ENCODE results near the gene HDAC7. TPM values are rescaled to one million over a fixed set of nuclear protein-coding genes. Genes with fewer than 3 reads are reported as not detected.

HDAC7 gene
- total RNA-seq, 5 donors from 2014 or later (not counting 1 experiment from before 2014, with no cell fraction given): 142 to 192 (median 165) TPM

GRCh38 chr12:47777151-47777550 lies 42.6 kb downstream of the HDAC7 start:
- Mint-ChIP-seq H3K27ac (no peak overlapping the region), H3K27me3 (no peaks in the 10 kb centered on the region), H3K4me3 (no peak overlapping the region), H3K36me3 (peaks cover 4% of the 10 kb centered on the region), H3K4me1 (peaks cover 25 to 30% (median 28%) of the 10 kb centered on the region in 3 donors), H3K9me3 (no peaks in the 10 kb centered on the region)
- Histone ChIP-seq H3K4me3 (ENCODE audit: control insufficient read depth in 1 of 2, extremely low read depth in 1 of 2, low read length in 1 of 2) (no peak overlapping the region), H3K9me3 (no peaks in the 10 kb centered on the region), H3K27ac (ENCODE audit: low read length) (no peak overlapping the region), H3K36me3 (ENCODE audit: control insufficient read depth in 2 of 2, extremely low read depth in 1 of 2, insufficient read depth in 1 of 2, low read length in 1 of 2) (peaks cover 2 to 8% of the 10 kb centered on the region in 2 donors), H3K27me3 (replicated peaks in 1 of 2; ENCODE audit: control insufficient read depth in 2 of 2, extremely low read depth in 1 of 2, insufficient read depth in 2 of 2, low read length in 1 of 2) (peaks cover 0 to 7% of the 10 kb centered on the region in 2 experiments), H3K4me1 (ENCODE audit: control insufficient read depth in 1 of 2, extremely low read depth in 1 of 2, insufficient read depth in 2 of 2, low read length in 2 of 2) (peaks cover 5 to 30% of the 10 kb centered on the region in 2 experiments)
- DNase-seq: no peak
- ATAC-seq (replicated peaks in 1 of 4): no peak
- 100% methylated on average over 1 of the region's 1 CpG for WGBS (ENCODE audit: insufficient coverage)
- CTCF ChIA-PET: interaction anchor here (0.8 to 2.2 kb wide), 6 partner anchors 10 to 71 kb away, joined by 3 to 9 read pairs (median 3); partner anchors contain the start of gene RPAP3 (in 1 of the 2)
- POLR2A ChIA-PET: no interaction called here

DNA sequence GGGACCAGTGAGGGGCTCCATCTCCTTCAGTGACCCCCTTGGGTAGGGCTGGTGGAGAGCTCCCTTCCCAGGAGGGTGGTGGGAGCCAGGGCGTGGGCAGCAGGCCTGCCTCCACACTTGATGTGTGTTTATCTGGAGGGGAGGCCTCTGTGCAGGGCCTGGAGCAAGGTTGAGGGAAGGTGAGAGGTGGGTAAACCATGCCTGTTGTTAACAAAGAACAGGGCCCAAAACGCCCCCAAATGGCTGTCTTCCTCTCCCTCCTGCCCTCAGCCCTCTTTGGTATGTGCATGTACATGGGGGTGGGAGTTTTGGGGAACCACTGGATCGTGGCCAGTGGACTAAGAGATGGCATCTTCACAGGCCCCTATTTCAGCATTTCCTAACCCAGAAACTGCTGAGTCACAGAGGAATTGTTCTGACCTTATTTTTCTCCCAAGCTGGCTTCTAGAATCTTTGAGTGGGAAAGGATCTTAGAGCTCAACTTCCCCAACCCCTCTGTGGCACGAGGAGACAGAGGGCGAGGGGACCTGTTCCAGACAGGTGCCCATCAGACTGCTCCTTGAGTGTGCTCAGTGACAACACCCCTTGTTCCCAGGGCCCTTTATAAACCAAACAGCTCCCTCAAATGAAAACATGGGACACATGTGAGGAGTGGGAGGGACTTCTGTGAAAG lies 43.1 kb downstream of the HDAC7 start:
- Mint-ChIP-seq H3K4me3 (no peak overlapping the region), H3K27me3 (no peaks in the 10 kb centered on the region), H3K4me1 (peaks cover 25 to 30% (median 29%) of the 10 kb centered on the region in 3 donors), H3K27ac (no peak overlapping the region), H3K36me3 (no peaks in the 10 kb centered on the region), H3K9me3 (no peaks in the 10 kb centered on the region)
- CTCF ChIA-PET: interaction anchor here (0.7 to 3.0 kb wide), 7 partner anchors 10 to 63 kb away, joined by 3 to 12 read pairs (median 5); no protein-coding TSS in a partner anchor
- POLR2A ChIA-PET: no interaction called here
- ATAC-seq (replicated peaks in 1 of 4) (no peak), DNase-seq (no peak)
- no CpG with 5 or more reads among the region's 5 CpGs for WGBS (ENCODE audit: insufficient coverage)
- Histone ChIP-seq H3K27me3 (replicated peaks in 1 of 2; ENCODE audit: control insufficient read depth in 2 of 2, extremely low read depth in 1 of 2, insufficient read depth in 2 of 2, low read length in 1 of 2) (peaks cover 0 to 8% of the 10 kb centered on the region in 2 experiments), H3K4me1 (ENCODE audit: control insufficient read depth in 1 of 2, extremely low read depth in 1 of 2, insufficient read depth in 2 of 2, low read length in 2 of 2) (peaks cover 5 to 30% of the 10 kb centered on the region in 2 experiments), H3K36me3 (ENCODE audit: control insufficient read depth in 2 of 2, extremely low read depth in 1 of 2, insufficient read depth in 1 of 2, low read length in 1 of 2) (peaks cover 0 to 8% of the 10 kb centered on the region in 2 donors), H3K9me3 (no peaks in the 10 kb centered on the region), H3K4me3 (ENCODE audit: control insufficient read depth in 1 of 2, extremely low read depth in 1 of 2, low read length in 1 of 2) (no peak overlapping the region), H3K27ac (ENCODE audit: low read length) (no peak overlapping the region)

DNA sequence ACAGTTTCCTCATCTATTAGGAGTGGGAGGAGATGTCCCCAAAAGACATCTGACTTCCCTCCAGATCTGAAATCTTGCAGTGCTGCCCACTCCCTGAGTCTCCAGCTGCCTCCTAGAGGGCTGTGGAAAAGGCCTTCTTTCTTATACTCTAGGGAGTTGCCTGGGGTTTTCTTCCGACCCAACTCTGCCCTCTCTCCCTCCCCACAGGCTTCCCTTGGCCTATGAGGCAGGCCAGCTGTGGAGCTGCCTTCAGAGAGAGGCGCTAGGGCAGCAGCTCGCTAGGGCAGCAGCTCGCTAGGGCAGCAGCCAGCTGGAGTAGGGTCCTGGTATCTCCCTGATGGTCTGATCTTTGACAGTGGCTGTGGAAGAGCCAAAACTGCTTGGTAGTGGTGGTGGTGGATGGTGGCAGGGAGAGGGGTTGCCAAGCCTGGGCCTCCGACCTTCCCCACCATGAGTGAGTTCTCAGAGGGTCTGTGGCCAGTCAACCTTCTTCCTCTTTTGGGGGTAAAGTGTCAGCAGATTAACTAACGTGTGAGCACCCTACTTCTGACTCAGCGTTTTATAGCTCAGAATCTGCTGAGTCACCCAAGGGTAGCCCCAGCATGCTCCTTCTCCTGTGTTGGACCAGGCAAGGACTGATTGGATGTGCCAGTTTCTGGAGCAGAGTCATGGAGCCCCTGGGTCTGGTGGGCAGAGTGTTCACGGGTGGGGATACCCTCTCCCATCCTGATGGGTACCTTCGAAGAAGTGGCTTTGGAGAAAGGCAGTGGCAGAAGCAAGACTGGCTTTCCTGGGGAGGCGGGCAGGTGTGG lies 44.4 kb downstream of the HDAC7 start:
- no peaks in the 10 kb centered on the region for H3K27me3 Mint-ChIP-seq
- no peak overlapping the region for H3K4me3 ChIP-seq (ENCODE audit: control insufficient read depth in 1 of 2, extremely low read depth in 1 of 2, low read length in 1 of 2)
- DNase-seq (no peak), ATAC-seq (replicated peaks in 1 of 4) (no peak)
- H3K27ac Mint-ChIP-seq: no peak overlapping the region
- H3K4me1 Mint-ChIP-seq: peaks cover 25 to 30% (median 29%) of the 10 kb centered on the region in 3 donors
- WGBS (ENCODE audit: insufficient coverage): 96% methylated on average over 7 of the region's 10 CpGs
- H3K36me3 ChIP-seq (ENCODE audit: control insufficient read depth in 2 of 2, extremely low read depth in 1 of 2, insufficient read depth in 1 of 2, low read length in 1 of 2): no peaks in the 10 kb centered on the region
- peaks cover 0 to 8% of the 10 kb centered on the region in 2 experiments for H3K27me3 ChIP-seq (replicated peaks in 1 of 2; ENCODE audit: control insufficient read depth in 2 of 2, extremely low read depth in 1 of 2, insufficient read depth in 2 of 2, low read length in 1 of 2)
- ChIA-PET CTCF (interaction anchor here (0.8 to 3.0 kb wide), 4 partner anchors 31 to 62 kb away, joined by 3 to 12 read pairs (median 6); no protein-coding TSS in a partner anchor), POLR2A (no interaction called here)
- peaks cover 5 to 30% of the 10 kb centered on the region in 2 experiments for H3K4me1 ChIP-seq (ENCODE audit: control insufficient read depth in 1 of 2, extremely low read depth in 1 of 2, insufficient read depth in 2 of 2, low read length in 2 of 2)
- no peaks in the 10 kb centered on the region for H3K9me3 ChIP-seq
- H3K9me3 Mint-ChIP-seq: no peaks in the 10 kb centered on the region
- peak overlapping the region; percentile 17 to 88 (median 21) for H3K4me3 Mint-ChIP-seq
- no peak overlapping the region for H3K27ac ChIP-seq (ENCODE audit: low read length)
- no peaks in the 10 kb centered on the region for H3K36me3 Mint-ChIP-seq

DNA sequence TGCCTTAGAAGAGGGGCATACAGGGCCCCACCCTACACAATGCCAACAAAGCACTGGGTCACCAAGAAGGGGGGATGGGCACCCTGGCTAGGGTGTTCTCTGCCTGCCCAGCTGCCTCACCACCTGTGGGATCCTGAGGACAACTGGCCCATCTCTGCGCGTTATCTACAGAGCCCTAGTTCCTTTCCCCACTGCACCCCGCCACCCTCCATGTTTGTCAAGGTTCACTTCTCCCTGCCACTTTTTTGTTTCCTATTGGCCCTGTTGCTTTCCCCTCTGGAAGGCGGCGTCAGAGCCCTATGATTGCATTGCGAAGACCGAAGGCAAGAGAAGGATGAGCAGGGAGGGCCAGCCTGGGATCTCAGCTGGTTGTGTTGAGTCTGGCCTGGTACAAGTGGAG lies 45.0 kb downstream of the HDAC7 start:
- CTCF ChIA-PET: interaction anchor here (0.8 to 3.0 kb wide), 3 partner anchors 31 to 33 kb away, joined by 3 to 12 read pairs (median 7); no protein-coding TSS in a partner anchor
- ATAC-seq (replicated peaks in 1 of 4) (no peak), DNase-seq (no peak)
- Histone ChIP-seq H3K27ac (ENCODE audit: low read length) (no peak overlapping the region), H3K36me3 (ENCODE audit: control insufficient read depth in 2 of 2, extremely low read depth in 1 of 2, insufficient read depth in 1 of 2, low read length in 1 of 2) (no peaks in the 10 kb centered on the region), H3K4me3 (ENCODE audit: control insufficient read depth in 1 of 2, extremely low read depth in 1 of 2, low read length in 1 of 2) (no peak overlapping the region), H3K4me1 (ENCODE audit: control insufficient read depth in 1 of 2, extremely low read depth in 1 of 2, insufficient read depth in 2 of 2, low read length in 2 of 2) (peaks cover 5 to 29% of the 10 kb centered on the region in 2 experiments), H3K27me3 (replicated peaks in 1 of 2; ENCODE audit: control insufficient read depth in 2 of 2, extremely low read depth in 1 of 2, insufficient read depth in 2 of 2, low read length in 1 of 2) (peaks cover 0 to 8% of the 10 kb centered on the region in 2 experiments), H3K9me3 (no peaks in the 10 kb centered on the region)
- Mint-ChIP-seq H3K27ac (no peak overlapping the region), H3K4me3 (peak overlapping the region; percentile 82 to 88 (median 86)), H3K4me1 (peaks cover 25 to 30% (median 29%) of the 10 kb centered on the region in 3 donors), H3K9me3 (no peaks in the 10 kb centered on the region), H3K36me3 (no peaks in the 10 kb centered on the region), H3K27me3 (no peaks in the 10 kb centered on the region)
- POLR2A ChIA-PET: no interaction called here
- WGBS (ENCODE audit: insufficient coverage): no CpG with 5 or more reads among the region's 7 CpGs

GRCh38 chr12:47773858-47774580 lies 45.7 kb downstream of the HDAC7 start:
- Histone ChIP-seq H3K4me1 (ENCODE audit: control insufficient read depth in 1 of 2, extremely low read depth in 1 of 2, insufficient read depth in 2 of 2, low read length in 2 of 2) (peaks cover 5 to 23% of the 10 kb centered on the region in 2 experiments), H3K9me3 (no peaks in the 10 kb centered on the region), H3K36me3 (ENCODE audit: control insufficient read depth in 2 of 2, extremely low read depth in 1 of 2, insufficient read depth in 1 of 2, low read length in 1 of 2) (no peaks in the 10 kb centered on the region), H3K4me3 (ENCODE audit: control insufficient read depth in 1 of 2, extremely low read depth in 1 of 2, low read length in 1 of 2) (peak overlapping the region; percentile 47 to 61), H3K27me3 (replicated peaks in 1 of 2; ENCODE audit: control insufficient read depth in 2 of 2, extremely low read depth in 1 of 2, insufficient read depth in 2 of 2, low read length in 1 of 2) (peaks cover 0 to 8% of the 10 kb centered on the region in 2 experiments), H3K27ac (ENCODE audit: low read length) (no peak overlapping the region)
- H3K4me1 Mint-ChIP-seq: peaks cover 21 to 26% (median 24%) of the 10 kb centered on the region in 3 donors
- DNase-seq: no peak
- H3K27me3 Mint-ChIP-seq: no peaks in the 10 kb centered on the region
- peak overlapping the region; percentile 31 to 82 for H3K27ac Mint-ChIP-seq
- H3K4me3 Mint-ChIP-seq: peak overlapping the region; percentile 82 to 88 (median 86)
- CTCF ChIA-PET: interaction anchor here in 1 of 2 donors (0.8 to 3.0 kb wide), 2 partner anchors 30 to 32 kb away, joined by 3 to 12 read pairs; no protein-coding TSS in a partner anchor
- WGBS (ENCODE audit: insufficient coverage): no CpG with 5 or more reads among the region's 14 CpGs
- POLR2A ChIA-PET: no interaction called here
- no peak for ATAC-seq (replicated peaks in 1 of 4)
- no peaks in the 10 kb centered on the region for H3K9me3 Mint-ChIP-seq
- H3K36me3 Mint-ChIP-seq: no peaks in the 10 kb centered on the region
